CD4-positive, alpha-beta T cell (primary cell): ENCODE results near the gene DENND2C. TPM values are rescaled to one million over a fixed set of nuclear protein-coding genes. Genes with fewer than 3 reads are reported as not detected.
A peak's percentile ranks its signal among the peaks of the same experiment; 100 is the strongest.

Experiments
- ATAC-seq: fragments of 200-7000 bp; cut with Tn5 transposase; one replicate; pipeline ENCODE4 v1.10.0; 2022; ENCODE audit warnings: mild to moderate bottlenecking; ENCODE audit not compliant: poor library complexity
- CTCF ChIA-PET: fragments of 350-600 bp; sonication (Branson Sonifier 250); formaldehyde crosslinking; loops from one replicate; lab custom pipeline; 2021; ENCODE audit warnings: antibody characterized with exemption, inconsistent platforms; lab: Charles Lee
- POLR2A ChIA-PET: fragments of 350-600 bp; sonication (Branson Sonifier 250); formaldehyde crosslinking; loops from one replicate; lab custom pipeline; 2021; ENCODE audit warnings: antibody characterized with exemption, inconsistent platforms; lab: Charles Lee
- DNase-seq, 14 experiments: peaks; one replicate each; pipeline ENCODE4 v3.0.0-alpha.2; 2013 to 2020; ENCODE audit warnings: mixed read lengths in 2 of 14
- H3K27ac ChIP-seq, 2 donors: one replicate each; pipeline versions ENCODE4 v1.5.1 to v1.7.0; 2013; ENCODE audit warnings: low read length in 2 of 2, low read depth in 1 of 2, mild to moderate bottlenecking in 1 of 2
- H3K27me3 ChIP-seq, 2 experiments: 1 replicate in 1 of 2; 2 replicates in 1 of 2; pipeline versions ENCODE4 v1.6.1 to v1.7.0; 2013; ENCODE audit warnings: low read length in 2 of 2, control low read depth in 1 of 2, mild to moderate bottlenecking in 1 of 2, moderate library complexity in 1 of 2; ENCODE audit not compliant: insufficient read depth in 2 of 2, control insufficient read depth in 1 of 2
- H3K36me3 ChIP-seq: one replicate; pipeline ENCODE4 v1.6.1; 2013; ENCODE audit warnings: low read length, control low read depth; ENCODE audit not compliant: insufficient read depth
- H3K4me1 ChIP-seq: one replicate; pipeline ENCODE4 v1.6.1; 2013; ENCODE audit warnings: low read length, control low read depth; ENCODE audit not compliant: insufficient read depth
- H3K4me3 ChIP-seq: one replicate; pipeline ENCODE4 v1.5.1; 2013; ENCODE audit warnings: mild to moderate bottlenecking, low read length, moderate library complexity
- H3K9me3 ChIP-seq, 2 experiments: 1 replicate in 1 of 2; 2 replicates in 1 of 2; pipeline versions ENCODE4 v1.6.1 to v1.7.0; 2013; ENCODE audit warnings: low read length in 2 of 2, mild to moderate bottlenecking in 2 of 2, control low read depth in 1 of 2, moderate library complexity in 1 of 2; ENCODE audit not compliant: control insufficient read depth in 1 of 2, insufficient read depth in 1 of 2
- H3K27ac Mint-ChIP-seq: one replicate; pipeline ENCODE4 v1.8.0; 2020; ENCODE audit warnings: mixed read lengths
- H3K27me3 Mint-ChIP-seq: one replicate; pipeline ENCODE4 v1.8.0; 2021; ENCODE audit warnings: mixed read lengths
- H3K36me3 Mint-ChIP-seq: one replicate; pipeline ENCODE4 v1.8.0; 2021; ENCODE audit warnings: low read depth, mixed read lengths
- H3K4me1 Mint-ChIP-seq: one replicate; pipeline ENCODE4 v1.8.0; 2021; ENCODE audit warnings: low read depth, mixed read lengths
- H3K4me3 Mint-ChIP-seq: one replicate; pipeline ENCODE4 v1.8.0; 2020; ENCODE audit warnings: mild to moderate bottlenecking, mixed read lengths
- H3K9me3 Mint-ChIP-seq: one replicate; pipeline ENCODE4 v1.8.0; 2020; ENCODE audit warnings: mixed read lengths
- CTCF ChIP-seq: fragments of 200-600 bp; IDR thresholded peaks from one replicate; pipeline ENCODE4 v1.8.0; 2022; ENCODE audit warnings: antibody characterized with exemption, mild to moderate bottlenecking
- intact Hi-C, 2 experiments: fragments of 100-400 bp; cut with DNase I in 1 of 2; cut with micrococcal nuclease in 1 of 2; formaldehyde crosslinking; loops; one replicate each; pipeline versions ENCODE4 v1.15.1 to v1.9.0; 2023 to 2025; cut with DNase I, micrococcal nuclease
- total RNA-seq, 174 experiments: library from RNA in 2 of 174; stranded (reverse) in 2 of 174; gene quantifications; one replicate each; pipeline ENCODE4 v1.2.3 and lab custom pipeline; 2021 to 2026

The DENND2C gene
- total RNA-seq, 2 experiments from 2014 or later = 1.6 to 2.0 TPM

DNA sequence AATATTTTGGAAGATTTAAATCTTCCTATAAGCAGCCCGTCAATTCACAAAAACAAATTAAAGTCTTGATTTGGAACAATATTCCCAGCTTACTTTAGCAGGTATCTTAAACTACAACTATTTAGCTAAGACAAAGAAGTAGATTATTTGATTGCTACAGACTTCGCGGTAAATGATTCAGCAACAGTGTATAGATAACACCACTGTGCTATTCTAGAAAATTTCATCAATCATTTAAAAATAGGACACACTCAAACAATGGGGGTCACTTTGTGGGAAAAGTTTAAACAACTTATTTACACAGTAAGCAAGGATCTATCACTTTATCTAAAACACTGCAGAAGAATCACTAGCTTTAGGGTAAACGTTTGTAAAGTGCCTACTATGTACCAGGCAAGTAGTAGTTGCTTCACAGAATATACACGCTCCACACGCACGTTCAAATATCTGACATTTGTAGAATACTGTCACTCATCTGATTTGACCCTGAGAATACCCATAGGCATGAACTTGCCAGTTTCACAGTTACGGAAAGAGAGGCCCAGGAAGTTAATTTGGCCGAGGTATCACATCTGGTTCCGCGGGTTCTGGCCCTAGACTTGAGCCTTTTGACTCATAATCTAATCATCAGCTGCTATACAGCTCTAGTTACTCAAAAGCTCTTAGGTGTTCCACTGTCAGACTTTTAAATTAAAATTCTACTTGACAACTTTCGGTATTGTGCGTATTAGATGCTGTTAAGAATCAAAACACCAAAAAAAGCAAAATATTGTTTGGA lies 876 bp downstream of the DENND2C start:
- Histone ChIP-seq H3K4me1 (peaks cover 14% of the 10 kb centered on the region), H3K9me3 (no peaks in the 10 kb centered on the region), H3K27ac (no peak overlapping the region), H3K27me3 (peaks cover 0 to 5% of the 10 kb centered on the region in 2 experiments), H3K4me3 (peak overlapping the region; percentile 81), H3K36me3 (no peaks in the 10 kb centered on the region)
- peak in 2 of 14 experiments; percentile 8 to 18 for DNase-seq
- H3K27me3 Mint-ChIP-seq = peaks cover 19% of the 10 kb centered on the region
- peak overlapping the region; percentile 99 for H3K4me3 Mint-ChIP-seq
- intact Hi-C loops = no loop called here
- H3K36me3 Mint-ChIP-seq = peaks cover 4% of the 10 kb centered on the region
- H3K27ac Mint-ChIP-seq = no peak overlapping the region
- no peaks in the 10 kb centered on the region for H3K9me3 Mint-ChIP-seq
- no peak for ATAC-seq
- no peak for TF ChIP-seq CTCF
- peaks cover 12% of the 10 kb centered on the region for H3K4me1 Mint-ChIP-seq
- POLR2A ChIA-PET = interaction anchor here (0.8 to 2.4 kb wide), 5 partner anchors 9 to 158 kb away, joined by 3 to 10 read pairs (median 4); partner anchors contain the start of genes BCAS2, NRAS, SIKE1 and TRIM33
- CTCF ChIA-PET = no interaction called here

DNA sequence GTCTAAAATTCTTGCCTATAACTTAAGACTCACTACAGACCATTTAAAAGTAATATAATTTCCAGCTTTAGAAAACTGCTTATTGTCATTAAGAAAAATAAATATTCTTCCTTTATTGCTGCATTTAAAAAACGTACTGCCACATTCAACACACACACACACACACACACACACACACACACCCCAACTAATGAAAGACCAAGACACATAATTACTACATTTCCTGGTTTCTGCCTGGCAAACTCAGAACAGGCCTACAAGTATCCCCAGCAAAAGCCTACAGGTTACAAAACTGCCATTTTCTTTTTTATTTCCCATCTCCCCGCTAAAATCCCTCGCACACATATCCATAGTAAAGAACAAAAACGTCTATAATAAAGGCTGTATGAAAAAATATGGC lies 1.5 kb downstream of the DENND2C start:
- Histone ChIP-seq H3K27ac (no peak overlapping the region), H3K4me3 (no peak overlapping the region), H3K4me1 (peaks cover 14% of the 10 kb centered on the region), H3K36me3 (no peaks in the 10 kb centered on the region), H3K27me3 (peaks cover 0 to 5% of the 10 kb centered on the region in 2 experiments), H3K9me3 (no peaks in the 10 kb centered on the region)
- intact Hi-C loops = no loop called here
- ChIA-PET POLR2A (interaction anchor here (0.7 to 0.8 kb wide), 3 partner anchors 112 to 158 kb away, joined by 3 to 4 read pairs (median 3); partner anchors contain the start of gene SIKE1), CTCF (interaction anchor here (0.7 to 0.8 kb wide), 2 partner anchors 46 to 322 kb away, joined by 3 to 4 read pairs; no protein-coding TSS in a partner anchor)
- peaks cover 4% of the 10 kb centered on the region for H3K36me3 Mint-ChIP-seq
- H3K9me3 Mint-ChIP-seq = no peaks in the 10 kb centered on the region
- H3K4me1 Mint-ChIP-seq = peaks cover 12% of the 10 kb centered on the region
- ATAC-seq (no peak), DNase-seq (no peak)
- H3K27me3 Mint-ChIP-seq = peaks cover 19% of the 10 kb centered on the region
- H3K27ac Mint-ChIP-seq = no peak overlapping the region
- H3K4me3 Mint-ChIP-seq = peak overlapping the region; percentile 99
- TF ChIP-seq CTCF = no peak

- H3K36me3 Mint-ChIP-seq = peaks cover 4% of the 10 kb centered on the region
- DNase-seq = no peak
- intact Hi-C loops = loop anchor here in 1 of 2 experiments (2.0 kb wide), 1 partner anchor 82 kb away; no protein-coding TSS in a partner anchor
- Histone ChIP-seq H3K9me3 (no peaks in the 10 kb centered on the region), H3K4me1 (peaks cover 14% of the 10 kb centered on the region), H3K27ac (no peak overlapping the region), H3K4me3 (no peak overlapping the region), H3K27me3 (peaks cover 0 to 5% of the 10 kb centered on the region in 2 experiments), H3K36me3 (no peaks in the 10 kb centered on the region)
- H3K4me1 Mint-ChIP-seq = peaks cover 12% of the 10 kb centered on the region
- TF ChIP-seq CTCF = no peak
- H3K4me3 Mint-ChIP-seq = no peak overlapping the region
- ATAC-seq = no peak
- POLR2A ChIA-PET = no interaction called here
- no peaks in the 10 kb centered on the region for H3K9me3 Mint-ChIP-seq
- no peak overlapping the region for H3K27ac Mint-ChIP-seq
- H3K27me3 Mint-ChIP-seq = peaks cover 19% of the 10 kb centered on the region
- CTCF ChIA-PET = no interaction called here
Measured at GRCh38 chr1:114666954-114667353, 2.9 kb downstream of the DENND2C start.
